ENCODE results near the gene ATP2B2.

Gene ATP2B2

GRCh38 chr3:10357095-10357494 lies 148.3 kb downstream of the ATP2B2 start:
- DNase-seq, result no peak

GRCh38 chr3:10356461-10356981 lies 148.9 kb downstream of the ATP2B2 start:
- DNase-seq, result no peak

GRCh38 chr3:10354361-10355015 lies 150.9 kb downstream of the ATP2B2 start:
- DNase-seq, result no peak

GRCh38 chr3:10353661-10354360 lies 151.6 kb downstream of the ATP2B2 start:
- DNase-seq, result no peak

GRCh38 chr3:10353160-10353559 lies 152.2 kb downstream of the ATP2B2 start:
- DNase-seq, result no peak

- DNase-seq, result no peak
Measured at GRCh38 chr3:10352146-10352911, 153.1 kb downstream of the ATP2B2 start.

- no peak for DNase-seq
Measured at GRCh38 chr3:10351013-10351735, 154.2 kb downstream of the ATP2B2 start.

GRCh38 chr3:10350324-10350985 lies 154.9 kb downstream of the ATP2B2 start:
- DNase-seq, result no peak

GRCh38 chr3:10349801-10350200 lies 155.6 kb downstream of the ATP2B2 start:
- DNase-seq, result no peak

GRCh38 chr3:10348404-10348721 lies 157.0 kb downstream of the ATP2B2 start:
- no peak for DNase-seq

GRCh38 chr3:10347648-10348403 lies 157.6 kb downstream of the ATP2B2 start:
- no peak for DNase-seq

- DNase-seq, result no peak
Measured at GRCh38 chr3:10345911-10346310, 159.5 kb downstream of the ATP2B2 start.

GRCh38 chr3:10344944-10345575 lies 160.3 kb downstream of the ATP2B2 start:
- DNase-seq, result no peak

GRCh38 chr3:10344147-10344943 lies 161.0 kb downstream of the ATP2B2 start:
- DNase-seq, result no peak

GRCh38 chr3:10343526-10343925 lies 161.9 kb downstream of the ATP2B2 start:
- DNase-seq, result no peak

GRCh38 chr3:10342781-10343180 lies 162.6 kb downstream of the ATP2B2 start:
- DNase-seq, result no peak

GRCh38 chr3:10341901-10342398 lies 163.4 kb downstream of the ATP2B2 start:
- DNase-seq, result no peak

GRCh38 chr3:10340476-10340875 lies 164.9 kb downstream of the ATP2B2 start:
- no peak for DNase-seq

GRCh38 chr3:10340046-10340445 lies 165.3 kb downstream of the ATP2B2 start:
- DNase-seq, result no peak

- no peak for DNase-seq
Measured at GRCh38 chr3:10339376-10339955, 165.9 kb downstream of the ATP2B2 start.
